ENCODE data around the gene BMP6. TPM values are rescaled to one million over a fixed set of nuclear protein-coding genes. Genes with fewer than 3 reads are reported as not detected.

The BMP6 gene
- total RNA-seq, 1 experiment from 2014 or later, result not detected

- Histone ChIP-seq H3K27me3 (ENCODE audit: insufficient read depth, low read depth) (no peaks in the 10 kb centered on the region), H3K4me3 (no peak overlapping the region), H3F3A (ENCODE audit: insufficient read depth, low read depth) (no peaks in the 10 kb centered on the region), H3K79me2 (ENCODE audit: low read depth) (no peaks in the 10 kb centered on the region), H3K36me3 (ENCODE audit: low read depth) (no peaks in the 10 kb centered on the region), H3K9me3 (ENCODE audit: insufficient read depth, low read depth) (no peaks in the 10 kb centered on the region), H3K4me2 (no peak overlapping the region), H3K27ac (no peak overlapping the region), H3K4me1 (replicated peaks; ENCODE audit: insufficient read depth) (no peaks in the 10 kb centered on the region), H4K20me1 (ENCODE audit: insufficient read depth) (no peaks in the 10 kb centered on the region), H2AFZ (no peak overlapping the region), H3K9me2 (ENCODE audit: insufficient read depth) (no peaks in the 10 kb centered on the region)
- ChIA-PET CTCF (no interaction called here), POLR2A (ENCODE audit: unreplicated experiment) (no interaction called here)
- TF ChIP-seq CTCF (conservative IDR thresholded peaks at IDR 0.05), result no peak
- no peak for TF ChIP-seq EZH2 (IDR thresholded peaks at IDR 0.05; ENCODE audit: low read depth)
- BruUV-seq (replicated peaks), result no TSS peak
- intact Hi-C loops (cut with micrococcal nuclease; ENCODE audit: unreplicated experiment), result no loop called here
- no peak for DNase-seq
Observed at GRCh38 chr6:7848229-7848628, 122.3 kb downstream of the BMP6 start.

- Histone ChIP-seq H3K9me2 (ENCODE audit: insufficient read depth) (no peaks in the 10 kb centered on the region), H3K4me2 (no peak overlapping the region), H3F3A (ENCODE audit: insufficient read depth, low read depth) (no peaks in the 10 kb centered on the region), H3K27ac (no peak overlapping the region), H2AFZ (no peak overlapping the region), H3K4me1 (replicated peaks; ENCODE audit: insufficient read depth) (no peaks in the 10 kb centered on the region), H3K36me3 (ENCODE audit: low read depth) (no peaks in the 10 kb centered on the region), H4K20me1 (ENCODE audit: insufficient read depth) (no peaks in the 10 kb centered on the region), H3K9me3 (ENCODE audit: insufficient read depth, low read depth) (no peaks in the 10 kb centered on the region), H3K79me2 (ENCODE audit: low read depth) (no peaks in the 10 kb centered on the region), H3K4me3 (no peak overlapping the region), H3K27me3 (ENCODE audit: insufficient read depth, low read depth) (no peaks in the 10 kb centered on the region)
- TF ChIP-seq CTCF (conservative IDR thresholded peaks at IDR 0.05), result no peak
- no peak for TF ChIP-seq EZH2 (IDR thresholded peaks at IDR 0.05; ENCODE audit: low read depth)
- no TSS peak for BruUV-seq (replicated peaks)
- DNase-seq, result no peak
- ChIA-PET POLR2A (ENCODE audit: unreplicated experiment) (no interaction called here), CTCF (no interaction called here)
- intact Hi-C loops (cut with micrococcal nuclease; ENCODE audit: unreplicated experiment), result no loop called here
Observed at GRCh38 chr6:7851780-7852179, 125.9 kb downstream of the BMP6 start.

- Histone ChIP-seq H3K9me2 (ENCODE audit: insufficient read depth) (no peaks in the 10 kb centered on the region), H3K4me3 (no peak overlapping the region), H2AFZ (no peak overlapping the region), H3K79me2 (ENCODE audit: low read depth) (no peaks in the 10 kb centered on the region), H3K36me3 (ENCODE audit: low read depth) (no peaks in the 10 kb centered on the region), H4K20me1 (ENCODE audit: insufficient read depth) (no peaks in the 10 kb centered on the region), H3F3A (ENCODE audit: insufficient read depth, low read depth) (no peaks in the 10 kb centered on the region), H3K27me3 (ENCODE audit: insufficient read depth, low read depth) (no peaks in the 10 kb centered on the region), H3K4me2 (no peak overlapping the region), H3K27ac (no peak overlapping the region), H3K9me3 (ENCODE audit: insufficient read depth, low read depth) (no peaks in the 10 kb centered on the region), H3K4me1 (replicated peaks; ENCODE audit: insufficient read depth) (no peaks in the 10 kb centered on the region)
- no TSS peak for BruUV-seq (replicated peaks)
- no peak for DNase-seq
- intact Hi-C loops (cut with micrococcal nuclease; ENCODE audit: unreplicated experiment), result no loop called here
- POLR2A ChIA-PET (ENCODE audit: unreplicated experiment), result no interaction called here
- CTCF ChIA-PET, result no interaction called here
- no peak for TF ChIP-seq CTCF (conservative IDR thresholded peaks at IDR 0.05)
Observed at GRCh38 chr6:7859591-7859990, 133.7 kb downstream of the BMP6 start.
